ENCODE data around the gene MRPL10.

GRCh38 chr17:47820033-47820789 is 11.1 kb downstream of the MRPL10 start:
- TF ChIP-seq TSHZ2 (CRISPR knock-in tag; IDR thresholded peaks at IDR 0.05) (no peak), ARNTL (CRISPR knock-in tag; IDR thresholded peaks at IDR 0.05; ENCODE audit: borderline replicate concordance, low read depth) (no peak), ZNF8 (CRISPR knock-in tag; IDR thresholded peaks at IDR 0.05) (no peak), ZFP30 (CRISPR knock-in tag; IDR thresholded peaks at IDR 0.05) (no peak), ZFP3 (CRISPR knock-in tag; IDR thresholded peaks at IDR 0.05) (no peak), ZNF565 (CRISPR knock-in tag; conservative IDR thresholded peaks at IDR 0.05; ENCODE audit: low read depth) (no peak), TOX (CRISPR knock-in tag; IDR thresholded peaks at IDR 0.05; ENCODE audit: borderline replicate concordance) (no peak), CSDC2 (CRISPR knock-in tag; IDR thresholded peaks at IDR 0.05) (no peak), BACH2 (CRISPR knock-in tag; IDR thresholded peaks at IDR 0.05; ENCODE audit: borderline replicate concordance) (no peak), SNAI2 (CRISPR knock-in tag; IDR thresholded peaks at IDR 0.05) (no peak)
- TF ChIP-seq, protein P1, sequence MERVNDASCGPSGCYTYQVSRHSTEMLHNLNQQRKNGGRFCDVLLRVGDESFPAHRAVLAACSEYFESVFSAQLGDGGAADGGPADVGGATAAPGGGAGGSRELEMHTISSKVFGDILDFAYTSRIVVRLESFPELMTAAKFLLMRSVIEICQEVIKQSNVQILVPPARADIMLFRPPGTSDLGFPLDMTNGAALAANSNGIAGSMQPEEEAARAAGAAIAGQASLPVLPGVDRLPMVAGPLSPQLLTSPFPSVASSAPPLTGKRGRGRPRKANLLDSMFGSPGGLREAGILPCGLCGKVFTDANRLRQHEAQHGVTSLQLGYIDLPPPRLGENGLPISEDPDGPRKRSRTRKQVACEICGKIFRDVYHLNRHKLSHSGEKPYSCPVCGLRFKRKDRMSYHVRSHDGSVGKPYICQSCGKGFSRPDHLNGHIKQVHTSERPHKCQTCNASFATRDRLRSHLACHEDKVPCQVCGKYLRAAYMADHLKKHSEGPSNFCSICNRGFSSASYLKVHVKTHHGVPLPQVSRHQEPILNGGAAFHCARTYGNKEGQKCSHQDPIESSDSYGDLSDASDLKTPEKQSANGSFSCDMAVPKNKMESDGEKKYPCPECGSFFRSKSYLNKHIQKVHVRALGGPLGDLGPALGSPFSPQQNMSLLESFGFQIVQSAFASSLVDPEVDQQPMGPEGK (CRISPR knock-in tag; IDR thresholded peaks at IDR 0.05; ENCODE audit: borderline replicate concordance): no peak
- TF ChIP-seq, protein P2, sequence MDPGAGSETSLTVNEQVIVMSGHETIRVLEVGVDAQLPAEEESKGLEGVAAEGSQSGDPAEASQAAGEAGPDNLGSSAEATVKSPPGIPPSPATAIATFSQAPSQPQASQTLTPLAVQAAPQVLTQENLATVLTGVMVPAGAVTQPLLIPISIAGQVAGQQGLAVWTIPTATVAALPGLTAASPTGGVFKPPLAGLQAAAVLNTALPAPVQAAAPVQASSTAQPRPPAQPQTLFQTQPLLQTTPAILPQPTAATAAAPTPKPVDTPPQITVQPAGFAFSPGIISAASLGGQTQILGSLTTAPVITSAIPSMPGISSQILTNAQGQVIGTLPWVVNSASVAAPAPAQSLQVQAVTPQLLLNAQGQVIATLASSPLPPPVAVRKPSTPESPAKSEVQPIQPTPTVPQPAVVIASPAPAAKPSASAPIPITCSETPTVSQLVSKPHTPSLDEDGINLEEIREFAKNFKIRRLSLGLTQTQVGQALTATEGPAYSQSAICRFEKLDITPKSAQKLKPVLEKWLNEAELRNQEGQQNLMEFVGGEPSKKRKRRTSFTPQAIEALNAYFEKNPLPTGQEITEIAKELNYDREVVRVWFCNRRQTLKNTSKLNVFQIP (CRISPR knock-in tag; IDR thresholded peaks at IDR 0.05; ENCODE audit: borderline replicate concordance, low read depth): no peak
